Stimulated activated CD8-positive, alpha-beta memory T cell treated with anti-CD3 and anti-CD28 coated beads, Interleukin-12 subunit alpha, Interleukin-12 subunit beta, amount 100 ng/mL, for 24 hours (primary cell): Measurements from ENCODE around the gene MINDY3.

ENCODE experiments used
- DNase-seq: peaks from one replicate; pipeline ENCODE4 v3.0.0-alpha.2; 2020; ENCODE audit errors: extremely low read depth

The MINDY3 gene

GRCh38 chr10:15738270-15738925 is 121.9 kb downstream of the MINDY3 start:
- no peak for DNase-seq

DNA sequence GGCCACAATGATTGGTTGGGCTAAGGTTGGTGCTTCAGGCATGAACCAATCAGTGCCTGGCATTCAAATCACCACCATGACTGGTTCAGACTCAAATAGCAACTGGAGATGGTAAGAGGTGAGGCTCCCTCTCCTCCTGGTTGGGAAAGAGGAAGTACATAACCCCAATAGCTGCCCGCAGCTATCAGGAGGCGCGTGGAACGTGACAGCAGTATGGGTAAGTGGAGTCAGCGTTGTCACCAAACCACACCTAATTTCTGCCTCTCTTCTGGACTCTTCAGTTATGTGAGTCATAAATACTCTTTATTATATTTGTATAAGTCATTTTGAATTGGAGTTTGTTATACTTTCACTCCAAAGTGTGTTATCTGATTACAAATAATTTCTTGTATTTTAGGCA is 122.7 kb downstream of the MINDY3 start:
- no peak for DNase-seq

GRCh38 chr10:15735763-15736162 is 124.5 kb downstream of the MINDY3 start:
- no peak for DNase-seq

- no peak for DNase-seq
Observed at GRCh38 chr10:15730341-15730740, 130.0 kb downstream of the MINDY3 start.

DNA sequence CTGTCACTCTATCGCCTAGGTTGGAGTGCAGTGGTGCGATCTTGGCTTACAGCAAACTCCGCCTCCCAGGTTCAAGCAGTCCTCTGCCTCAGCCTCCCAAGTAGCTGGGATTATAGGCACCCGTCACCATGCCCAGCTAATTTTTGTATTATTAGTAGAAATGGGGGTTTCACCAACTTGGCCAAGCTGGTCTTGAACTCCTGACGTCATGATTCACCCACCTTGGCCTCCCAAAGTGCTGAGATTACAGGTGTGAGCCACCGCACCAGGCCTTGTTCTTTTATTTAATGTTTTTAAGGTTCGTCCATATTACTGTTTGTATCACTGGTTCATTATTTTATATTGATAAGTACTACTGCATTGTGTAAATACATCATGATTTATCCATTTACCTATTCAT is 130.4 kb downstream of the MINDY3 start:
- no peak for DNase-seq
